Measurements from ENCODE around the gene IMMT.

- TF ChIP-seq CTCF (optimal IDR thresholded peaks at IDR 0.05 in 1 of 3, IDR thresholded peaks at IDR 0.05 in 1 of 3, conservative IDR thresholded peaks at IDR 0.05 in 1 of 3; ENCODE audit: extremely low read depth in 1 of 3, insufficient read depth in 2 of 3, low read length in 3 of 3) (no peak), EZH2 (IDR thresholded peaks at IDR 0.05; ENCODE audit: low read length) (no peak)
Measured at GRCh38 chr2:86150502-86150901, 44.8 kb downstream of the IMMT start.
